GM12864 (cell line): ENCODE measurements around the gene JPT2.

Experiments
- DNase-seq: peaks from one replicate; pipeline ENCODE4 v3.0.0-alpha.2; 2011; ENCODE audit warnings: low read depth
- H3K4me3 ChIP-seq: 2 replicates; pipeline ENCODE4 v1.5.1; 2011; ENCODE audit warnings: mild to moderate bottlenecking, low read depth, low read length, control low read depth
- CTCF ChIP-seq: IDR thresholded peaks from 2 replicates; pipeline ENCODE4 v1.5.1; 2011; ENCODE audit warnings: low read depth, mild to moderate bottlenecking, moderate library complexity, low read length, control low read depth, inconsistent platforms; ENCODE audit errors: missing control alignments

JPT2 gene

DNA sequence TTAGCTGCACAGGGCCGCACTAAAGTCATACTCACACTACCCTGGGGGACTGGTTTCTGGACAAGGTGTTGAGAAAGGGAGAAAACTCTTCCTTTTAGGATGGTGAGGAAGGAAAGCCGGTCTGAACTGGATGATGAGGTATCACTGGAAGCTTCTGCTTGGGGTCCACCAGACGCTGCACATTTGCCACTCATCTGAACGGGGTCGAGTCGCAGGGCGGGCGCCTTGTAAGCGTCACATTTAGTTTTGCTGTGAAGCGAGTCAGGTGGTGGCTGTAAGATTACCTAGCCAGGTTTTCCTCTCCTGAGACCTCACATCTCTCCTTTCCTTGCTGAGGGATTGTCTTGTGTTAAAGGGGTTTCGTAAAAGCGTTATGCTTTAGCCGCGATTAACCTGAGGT is 2.3 kb downstream of the JPT2 start:
- no peak for TF ChIP-seq CTCF
- H3K4me3 ChIP-seq: no peak overlapping the region
- DNase-seq: no peak

- no peak for DNase-seq
- H3K4me3 ChIP-seq: no peak overlapping the region
- TF ChIP-seq CTCF: no peak
Measured at GRCh38 chr16:1681032-1681431, 3.0 kb downstream of the JPT2 start.

DNA sequence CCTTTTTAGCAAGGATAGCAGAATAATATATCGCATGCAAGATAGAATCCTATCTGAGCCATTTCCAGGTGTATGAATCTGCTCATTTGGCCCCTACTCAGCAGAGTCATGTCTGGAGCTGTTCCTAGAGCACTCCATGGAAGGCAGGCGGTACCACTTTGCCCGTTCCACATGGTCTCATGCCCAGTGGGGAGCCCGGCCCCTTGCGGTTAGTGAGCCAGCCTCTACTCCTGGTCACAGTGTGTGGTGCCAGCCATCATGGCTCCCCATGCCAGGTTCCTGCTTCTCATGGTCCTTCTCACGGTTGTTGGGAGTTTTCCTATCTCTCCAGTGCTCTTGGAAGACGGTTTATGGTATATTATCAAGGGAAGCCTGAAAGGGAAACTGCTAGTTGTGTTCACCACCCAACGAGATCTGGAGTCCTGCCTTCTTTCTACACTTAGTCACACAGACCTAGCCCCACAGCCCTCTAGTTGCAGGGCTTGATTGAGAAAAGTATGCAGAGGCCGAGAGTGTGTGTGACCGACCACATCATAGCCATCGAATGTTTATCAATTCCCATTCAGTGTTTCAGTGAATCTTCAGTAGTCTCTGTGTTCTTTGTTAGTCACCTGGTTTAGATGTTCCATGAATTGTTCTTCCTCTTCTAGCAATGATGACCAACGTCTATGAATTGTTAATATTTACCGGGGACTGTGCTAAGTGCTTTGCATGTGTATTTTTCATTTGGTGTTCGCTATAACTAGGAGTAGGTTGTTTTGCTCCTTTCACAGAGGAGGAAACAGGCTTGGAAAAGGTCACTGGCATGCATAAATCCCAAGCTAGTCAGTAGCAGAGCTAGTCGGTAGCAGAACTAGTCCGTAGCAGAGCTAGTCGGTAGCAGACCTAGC is 9.6 kb downstream of the JPT2 start:
- DNase-seq: no peak
- H3K4me3 ChIP-seq: no peak overlapping the region
- TF ChIP-seq CTCF: no peak

- DNase-seq: no peak
- no peak for TF ChIP-seq CTCF
- no peak overlapping the region for H3K4me3 ChIP-seq
Measured at GRCh38 chr16:1688807-1689560, 10.9 kb downstream of the JPT2 start.

GRCh38 chr16:1689853-1690252 is 11.8 kb downstream of the JPT2 start:
- no peak overlapping the region for H3K4me3 ChIP-seq
- DNase-seq: no peak
- TF ChIP-seq CTCF: no peak

DNA sequence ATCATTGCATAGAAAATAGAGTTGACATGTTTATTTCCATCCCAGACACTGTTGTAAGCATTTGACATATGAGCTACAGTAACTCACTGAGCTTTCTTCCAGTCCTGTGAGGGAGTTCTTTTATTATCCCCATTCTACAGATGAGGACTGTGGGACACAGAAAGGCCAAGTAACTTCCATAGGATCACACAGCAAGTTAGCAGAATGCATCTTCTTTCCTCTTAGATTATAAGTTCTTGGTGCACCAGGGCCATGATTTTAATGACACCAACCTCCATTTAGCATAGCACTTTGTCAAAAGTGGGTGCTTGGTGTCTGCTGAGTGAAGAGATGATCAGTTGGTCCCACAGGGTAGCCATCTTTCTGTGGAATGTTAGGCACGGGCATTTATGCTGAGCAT is 12.7 kb downstream of the JPT2 start:
- no peak for DNase-seq
- no peak overlapping the region for H3K4me3 ChIP-seq
- no peak for TF ChIP-seq CTCF
